ENCODE results near the gene CARD11. TPM values are rescaled to one million over a fixed set of nuclear protein-coding genes. Genes with fewer than 3 reads are reported as not detected.

CARD11 gene
- total RNA-seq (1 to 10 TPM in 4 of 6 donors, under 1 TPM in 2; 0.31 to 6.2 (median 1.2) TPM), polyA plus RNA-seq (1 to 10 TPM; 1.9 to 2.2 TPM)

DNA sequence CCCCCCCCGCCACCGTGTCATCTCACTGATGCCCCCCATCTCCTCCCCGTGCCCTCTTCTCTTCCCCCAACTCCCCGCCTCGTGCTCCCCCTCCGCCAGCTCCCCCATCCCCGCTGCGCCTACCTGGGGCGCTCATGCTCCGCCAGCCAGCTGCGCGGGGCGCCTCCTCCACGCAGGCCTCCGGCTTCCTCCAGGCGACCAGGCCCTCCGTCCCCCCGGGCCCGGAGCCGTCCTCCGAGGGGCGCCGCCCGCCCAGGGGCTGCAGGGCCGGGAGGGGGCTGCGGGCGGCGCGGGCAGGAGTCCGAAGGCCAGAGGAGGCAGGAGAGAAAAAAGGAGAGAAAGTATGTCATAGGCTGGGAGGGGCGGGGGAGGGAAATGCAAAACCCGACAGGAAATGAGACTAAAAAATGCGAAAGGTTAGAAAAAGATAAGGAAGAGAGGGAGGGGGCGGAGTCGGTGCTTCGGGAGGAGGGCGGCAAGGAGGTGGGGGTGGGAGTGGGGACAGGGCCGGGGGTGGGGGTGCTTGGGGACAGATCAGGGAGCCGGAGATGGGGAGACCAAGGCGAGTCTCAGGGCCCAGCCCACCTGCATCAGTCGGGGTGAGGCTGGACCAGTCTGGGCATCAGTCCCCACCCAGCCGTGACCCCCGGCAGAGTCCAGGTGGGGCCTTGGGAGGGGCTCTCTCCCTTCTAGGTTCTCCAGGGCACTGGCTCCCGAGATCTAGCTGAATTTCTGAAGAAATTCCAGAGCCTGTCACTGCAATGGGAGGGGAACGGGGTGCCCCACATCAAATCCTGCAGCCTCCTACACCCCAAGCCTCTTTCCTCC lies at the start of gene CARD11:
TSS of gene CARD11 (minus strand) at position 324 of the 828 bp plus-strand sequence. CDS start 85,361 bp downstream, outside the sequence.
- TF ChIP-seq, protein P1, sequence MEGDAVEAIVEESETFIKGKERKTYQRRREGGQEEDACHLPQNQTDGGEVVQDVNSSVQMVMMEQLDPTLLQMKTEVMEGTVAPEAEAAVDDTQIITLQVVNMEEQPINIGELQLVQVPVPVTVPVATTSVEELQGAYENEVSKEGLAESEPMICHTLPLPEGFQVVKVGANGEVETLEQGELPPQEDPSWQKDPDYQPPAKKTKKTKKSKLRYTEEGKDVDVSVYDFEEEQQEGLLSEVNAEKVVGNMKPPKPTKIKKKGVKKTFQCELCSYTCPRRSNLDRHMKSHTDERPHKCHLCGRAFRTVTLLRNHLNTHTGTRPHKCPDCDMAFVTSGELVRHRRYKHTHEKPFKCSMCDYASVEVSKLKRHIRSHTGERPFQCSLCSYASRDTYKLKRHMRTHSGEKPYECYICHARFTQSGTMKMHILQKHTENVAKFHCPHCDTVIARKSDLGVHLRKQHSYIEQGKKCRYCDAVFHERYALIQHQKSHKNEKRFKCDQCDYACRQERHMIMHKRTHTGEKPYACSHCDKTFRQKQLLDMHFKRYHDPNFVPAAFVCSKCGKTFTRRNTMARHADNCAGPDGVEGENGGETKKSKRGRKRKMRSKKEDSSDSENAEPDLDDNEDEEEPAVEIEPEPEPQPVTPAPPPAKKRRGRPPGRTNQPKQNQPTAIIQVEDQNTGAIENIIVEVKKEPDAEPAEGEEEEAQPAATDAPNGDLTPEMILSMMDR (IDR thresholded peaks at IDR 0.05): no peak
- 9 to 11% methylated on average over 39 to 45 of the region's 45 CpGs for WGBS, 2 donors
- Histone ChIP-seq H3K27me3 (no peaks in the 10 kb centered on the region), H3K9me3 (no peaks in the 10 kb centered on the region), H3K27ac (no peak within 1 kb of the TSS), H3K4me1 (no peaks in the 10 kb centered on the region), H3K36me3 (no peaks in the 10 kb centered on the region), H3K4me3 (peak within 1 kb of the TSS in 1 of 4 donors; percentile 39)
- no peak for FAIRE-seq
- ATAC-seq: peak in 2 of 4 donors; percentile 24 to 46
- DNase-seq: peak in 1 of 6 donors; percentile 55
- intact Hi-C loops (cut with DNase I): no loop called here

DNA sequence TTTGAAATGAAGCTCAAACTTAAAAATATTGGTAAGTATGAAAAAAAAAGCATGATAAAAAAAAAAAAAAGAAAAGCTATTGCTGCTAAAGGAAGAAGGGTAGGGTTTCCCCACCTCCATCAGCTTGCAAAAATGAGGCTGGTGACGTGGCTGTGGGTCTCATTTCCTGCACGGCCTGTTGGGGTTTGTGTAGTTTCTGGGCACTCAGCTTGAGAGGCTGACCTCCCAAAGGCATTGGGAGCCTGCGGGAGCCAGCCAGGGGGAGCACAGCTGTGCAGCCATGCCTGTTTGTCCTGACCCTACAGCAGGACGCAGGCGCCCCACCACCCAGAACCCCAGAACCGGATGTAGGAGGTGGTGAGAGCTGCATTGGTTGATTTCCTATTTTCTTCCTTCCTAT lies 48.8 kb upstream of the CARD11 start:
- ATAC-seq (peak in 1 of 4 donors; percentile 46), DNase-seq (peak in 1 of 6 donors; percentile 22), FAIRE-seq (no peak)
- 79 to 82% methylated on average over 6 of the region's 6 CpGs for WGBS, 2 donors
- H3K4me3 ChIP-seq: no peak overlapping the region
- no peaks in the 10 kb centered on the region for H3K27me3 ChIP-seq
- no peak overlapping the region for H3K27ac ChIP-seq
- intact Hi-C loops (cut with DNase I): no loop called here
- TF ChIP-seq, protein P1 (IDR thresholded peaks at IDR 0.05): no peak
- no peaks in the 10 kb centered on the region for H3K9me3 ChIP-seq
- no peaks in the 10 kb centered on the region for H3K4me1 ChIP-seq
- H3K36me3 ChIP-seq: no peaks in the 10 kb centered on the region

DNA sequence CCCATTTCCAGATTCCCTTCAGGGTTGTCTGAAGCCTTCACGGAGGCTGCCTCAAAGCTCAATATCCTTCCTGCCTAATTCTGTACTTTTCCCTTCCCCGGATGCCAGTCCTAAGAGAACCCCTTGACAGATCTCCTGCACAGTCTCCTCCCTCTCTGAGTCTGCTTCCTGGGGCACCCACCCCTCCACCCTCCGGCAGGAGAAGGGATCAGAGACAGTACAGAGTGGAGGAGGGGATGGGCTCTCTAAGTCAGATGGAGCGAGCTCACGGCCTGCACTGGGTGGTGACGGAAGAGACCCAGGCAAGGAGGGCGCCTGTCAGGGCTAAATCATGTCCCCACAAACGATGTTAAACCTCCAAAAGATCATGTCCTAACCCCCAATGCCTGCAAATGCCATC lies 48.0 kb upstream of the CARD11 start:
- intact Hi-C loops (cut with DNase I): no loop called here
- no peak for FAIRE-seq
- ATAC-seq: no peak

DNA sequence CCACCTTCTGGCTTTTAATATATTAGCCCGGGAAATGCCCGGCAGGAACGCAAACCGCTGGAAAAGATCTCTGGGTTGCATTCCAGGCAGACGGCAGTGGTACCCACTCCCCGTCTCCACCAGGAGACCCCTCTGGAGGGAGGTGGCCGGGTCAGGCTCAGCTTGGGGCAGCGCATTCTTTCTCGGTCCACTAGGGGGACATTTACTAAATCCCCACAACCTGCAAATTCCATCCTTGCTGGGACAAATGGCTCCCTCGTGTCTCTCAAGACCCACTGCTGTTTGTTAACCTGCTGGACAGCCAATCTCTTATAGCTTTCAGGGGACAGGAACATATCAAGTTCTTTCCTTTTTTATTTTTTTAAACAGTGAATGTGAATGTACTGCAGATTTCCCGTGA lies 45.8 kb upstream of the CARD11 start:
- TF ChIP-seq, protein P1 (IDR thresholded peaks at IDR 0.05): peak in 3 of 4 donors; percentile 41 to 45 (median 43)
- Histone ChIP-seq H3K4me3 (no peak overlapping the region), H3K27me3 (no peaks in the 10 kb centered on the region), H3K36me3 (no peaks in the 10 kb centered on the region), H3K4me1 (no peaks in the 10 kb centered on the region), H3K27ac (no peak overlapping the region), H3K9me3 (no peaks in the 10 kb centered on the region)
- intact Hi-C loops (cut with DNase I): no loop called here
- peak in 1 of 6 donors; percentile 27 for DNase-seq
- ATAC-seq: peak in 3 of 4 donors; percentile 30 to 54 (median 49)
- no peak for FAIRE-seq
- WGBS, 2 donors: 31 to 40% methylated on average over 11 of the region's 11 CpGs

More for the DNA sequence above, 48.0 kb upstream of the CARD11 start:
- Histone ChIP-seq H3K27me3 (no peaks in the 10 kb centered on the region), H3K4me3 (no peak overlapping the region), H3K9me3 (no peaks in the 10 kb centered on the region), H3K27ac (no peak overlapping the region), H3K36me3 (no peaks in the 10 kb centered on the region), H3K4me1 (no peaks in the 10 kb centered on the region)
- WGBS, 2 donors: 84% methylated on average over 8 of the region's 8 CpGs
- DNase-seq: no peak
- TF ChIP-seq, protein P1 (IDR thresholded peaks at IDR 0.05): no peak
